ENCODE results near the gene PTPN1.

PTPN1 gene

GRCh38 chr20:50574108-50574507 lies 63.9 kb downstream of the PTPN1 start:
- Histone ChIP-seq H3K4me3 (ENCODE audit: low read length) (no peak overlapping the region), H3K27me3 (replicated peaks; ENCODE audit: control insufficient read depth, insufficient read depth, low read length) (no peaks in the 10 kb centered on the region), H3K9ac (ENCODE audit: low read length) (peak overlapping the region; percentile 61), H3K4me1 (ENCODE audit: control insufficient read depth, insufficient read depth, low read length) (peaks cover 56% of the 10 kb centered on the region), H3K36me3 (ENCODE audit: control insufficient read depth, insufficient read depth, low read length, severe bottlenecking) (peaks cover 48% of the 10 kb centered on the region), H3K9me3 (ENCODE audit: control insufficient read depth, low read length) (no peaks in the 10 kb centered on the region)
- DNase-seq (ENCODE audit: low read depth): no peak

- Histone ChIP-seq H3K36me3 (ENCODE audit: control insufficient read depth, insufficient read depth, low read length, severe bottlenecking) (peaks cover 48% of the 10 kb centered on the region), H3K27me3 (replicated peaks; ENCODE audit: control insufficient read depth, insufficient read depth, low read length) (no peaks in the 10 kb centered on the region), H3K9me3 (ENCODE audit: control insufficient read depth, low read length) (no peaks in the 10 kb centered on the region), H3K4me1 (ENCODE audit: control insufficient read depth, insufficient read depth, low read length) (peaks cover 56% of the 10 kb centered on the region), H3K9ac (ENCODE audit: low read length) (peak overlapping the region; percentile 61), H3K4me3 (ENCODE audit: low read length) (no peak overlapping the region)
- no peak for DNase-seq (ENCODE audit: low read depth)
Observed at GRCh38 chr20:50574586-50574985, 64.4 kb downstream of the PTPN1 start.

GRCh38 chr20:50575865-50576720 lies 65.9 kb downstream of the PTPN1 start:
- peak; percentile 65 for DNase-seq (ENCODE audit: low read depth)
- H3K27me3 ChIP-seq (replicated peaks; ENCODE audit: control insufficient read depth, insufficient read depth, low read length): no peaks in the 10 kb centered on the region
- peaks cover 57% of the 10 kb centered on the region for H3K36me3 ChIP-seq (ENCODE audit: control insufficient read depth, insufficient read depth, low read length, severe bottlenecking)
- no peak overlapping the region for H3K4me3 ChIP-seq (ENCODE audit: low read length)
- H3K9ac ChIP-seq (ENCODE audit: low read length): peak overlapping the region; percentile 20
- H3K9me3 ChIP-seq (ENCODE audit: control insufficient read depth, low read length): no peaks in the 10 kb centered on the region
- H3K4me1 ChIP-seq (ENCODE audit: control insufficient read depth, insufficient read depth, low read length): peaks cover 48% of the 10 kb centered on the region

- H3K27me3 ChIP-seq (replicated peaks; ENCODE audit: control insufficient read depth, insufficient read depth, low read length): no peaks in the 10 kb centered on the region
- no peaks in the 10 kb centered on the region for H3K9me3 ChIP-seq (ENCODE audit: control insufficient read depth, low read length)
- H3K36me3 ChIP-seq (ENCODE audit: control insufficient read depth, insufficient read depth, low read length, severe bottlenecking): peaks cover 70% of the 10 kb centered on the region
- no peak for DNase-seq (ENCODE audit: low read depth)
- H3K9ac ChIP-seq (ENCODE audit: low read length): peak overlapping the region; percentile 10
- H3K4me1 ChIP-seq (ENCODE audit: control insufficient read depth, insufficient read depth, low read length): peaks cover 53% of the 10 kb centered on the region
- H3K4me3 ChIP-seq (ENCODE audit: low read length): no peak overlapping the region
Observed at GRCh38 chr20:50577175-50578018, 67.2 kb downstream of the PTPN1 start.

GRCh38 chr20:50578061-50578777 lies 68.0 kb downstream of the PTPN1 start:
- Histone ChIP-seq H3K9me3 (ENCODE audit: control insufficient read depth, low read length) (no peaks in the 10 kb centered on the region), H3K4me3 (ENCODE audit: low read length) (no peak overlapping the region), H3K4me1 (ENCODE audit: control insufficient read depth, insufficient read depth, low read length) (peaks cover 45% of the 10 kb centered on the region), H3K27me3 (replicated peaks; ENCODE audit: control insufficient read depth, insufficient read depth, low read length) (no peaks in the 10 kb centered on the region), H3K36me3 (ENCODE audit: control insufficient read depth, insufficient read depth, low read length, severe bottlenecking) (peaks cover 78% of the 10 kb centered on the region), H3K9ac (ENCODE audit: low read length) (peak overlapping the region; percentile 25)
- DNase-seq (ENCODE audit: low read depth): no peak

GRCh38 chr20:50578778-50579165 lies 68.6 kb downstream of the PTPN1 start:
- H3K4me3 ChIP-seq (ENCODE audit: low read length): no peak overlapping the region
- peaks cover 45% of the 10 kb centered on the region for H3K4me1 ChIP-seq (ENCODE audit: control insufficient read depth, insufficient read depth, low read length)
- no peaks in the 10 kb centered on the region for H3K27me3 ChIP-seq (replicated peaks; ENCODE audit: control insufficient read depth, insufficient read depth, low read length)
- no peaks in the 10 kb centered on the region for H3K9me3 ChIP-seq (ENCODE audit: control insufficient read depth, low read length)
- H3K36me3 ChIP-seq (ENCODE audit: control insufficient read depth, insufficient read depth, low read length, severe bottlenecking): peaks cover 84% of the 10 kb centered on the region
- DNase-seq (ENCODE audit: low read depth): no peak
- no peak overlapping the region for H3K9ac ChIP-seq (ENCODE audit: low read length)

GRCh38 chr20:50579511-50579910 lies 69.3 kb downstream of the PTPN1 start:
- Histone ChIP-seq H3K9ac (ENCODE audit: low read length) (no peak overlapping the region), H3K27me3 (replicated peaks; ENCODE audit: control insufficient read depth, insufficient read depth, low read length) (no peaks in the 10 kb centered on the region), H3K4me3 (ENCODE audit: low read length) (no peak overlapping the region), H3K4me1 (ENCODE audit: control insufficient read depth, insufficient read depth, low read length) (peaks cover 44% of the 10 kb centered on the region), H3K36me3 (ENCODE audit: control insufficient read depth, insufficient read depth, low read length, severe bottlenecking) (peaks cover 86% of the 10 kb centered on the region), H3K9me3 (ENCODE audit: control insufficient read depth, low read length) (no peaks in the 10 kb centered on the region)
- no peak for DNase-seq (ENCODE audit: low read depth)

GRCh38 chr20:50580016-50580747 lies 70.0 kb downstream of the PTPN1 start:
- Histone ChIP-seq H3K4me1 (ENCODE audit: control insufficient read depth, insufficient read depth, low read length) (peaks cover 43% of the 10 kb centered on the region), H3K9me3 (ENCODE audit: control insufficient read depth, low read length) (no peaks in the 10 kb centered on the region), H3K36me3 (ENCODE audit: control insufficient read depth, insufficient read depth, low read length, severe bottlenecking) (peaks cover 85% of the 10 kb centered on the region), H3K27me3 (replicated peaks; ENCODE audit: control insufficient read depth, insufficient read depth, low read length) (no peaks in the 10 kb centered on the region), H3K4me3 (ENCODE audit: low read length) (no peak overlapping the region), H3K9ac (ENCODE audit: low read length) (peak overlapping the region; percentile 44)
- peak; percentile 75 for DNase-seq (ENCODE audit: low read depth)

- no peaks in the 10 kb centered on the region for H3K27me3 ChIP-seq (replicated peaks; ENCODE audit: control insufficient read depth, insufficient read depth, low read length)
- no peak for DNase-seq (ENCODE audit: low read depth)
- peaks cover 41% of the 10 kb centered on the region for H3K4me1 ChIP-seq (ENCODE audit: control insufficient read depth, insufficient read depth, low read length)
- no peak overlapping the region for H3K4me3 ChIP-seq (ENCODE audit: low read length)
- H3K9me3 ChIP-seq (ENCODE audit: control insufficient read depth, low read length): no peaks in the 10 kb centered on the region
- peak overlapping the region; percentile 44 for H3K9ac ChIP-seq (ENCODE audit: low read length)
- peaks cover 88% of the 10 kb centered on the region for H3K36me3 ChIP-seq (ENCODE audit: control insufficient read depth, insufficient read depth, low read length, severe bottlenecking)
Observed at GRCh38 chr20:50580842-50581544, 70.8 kb downstream of the PTPN1 start.

- no peak for DNase-seq (ENCODE audit: low read depth)
- peaks cover 98% of the 10 kb centered on the region for H3K36me3 ChIP-seq (ENCODE audit: control insufficient read depth, insufficient read depth, low read length, severe bottlenecking)
- H3K27me3 ChIP-seq (replicated peaks; ENCODE audit: control insufficient read depth, insufficient read depth, low read length): no peaks in the 10 kb centered on the region
- no peaks in the 10 kb centered on the region for H3K9me3 ChIP-seq (ENCODE audit: control insufficient read depth, low read length)
- peaks cover 36% of the 10 kb centered on the region for H3K4me1 ChIP-seq (ENCODE audit: control insufficient read depth, insufficient read depth, low read length)
- no peak overlapping the region for H3K9ac ChIP-seq (ENCODE audit: low read length)
- no peak overlapping the region for H3K4me3 ChIP-seq (ENCODE audit: low read length)
Observed at GRCh38 chr20:50582092-50582491, 71.9 kb downstream of the PTPN1 start.
